ENCODE data around the gene PAH.

- TF ChIP-seq RAD21 (IDR thresholded peaks at IDR 0.05; ENCODE audit: low read length) = no peak
- no peak for TF ChIP-seq ELF1 (IDR thresholded peaks at IDR 0.05)
- no peak for TF ChIP-seq NRF1 (IDR thresholded peaks at IDR 0.05; ENCODE audit: low read depth, low read length)
- no peak for TF ChIP-seq REST (IDR thresholded peaks at IDR 0.05; ENCODE audit: low read depth, low read length)
- no peak for TF ChIP-seq GABPA (IDR thresholded peaks at IDR 0.05; ENCODE audit: low read depth)
- TF ChIP-seq CTCF (IDR thresholded peaks at IDR 0.05) = no peak
- no peak for TF ChIP-seq TEAD4 (IDR thresholded peaks at IDR 0.05; ENCODE audit: borderline replicate concordance, insufficient read depth)
- no peak for TF ChIP-seq SIN3A (IDR thresholded peaks at IDR 0.05; ENCODE audit: borderline replicate concordance, low read depth, low read length)
- no peak for TF ChIP-seq EP300 (IDR thresholded peaks at IDR 0.05; ENCODE audit: borderline replicate concordance in 1 of 2, low read depth in 1 of 2, low read length in 1 of 2)
- no peak for TF ChIP-seq TCF12 (IDR thresholded peaks at IDR 0.05)
- TF ChIP-seq RCOR1 (IDR thresholded peaks at IDR 0.05; ENCODE audit: low read length) = no peak
- no peak for TF ChIP-seq SMC3 (IDR thresholded peaks at IDR 0.05; ENCODE audit: low read depth, low read length)
- TF ChIP-seq IRF3 (IDR thresholded peaks at IDR 0.05; ENCODE audit: low read depth, low read length) = no peak
Observed at GRCh38 chr12:102903337-102904007, 13.6 kb downstream of the PAH start.

Data from SK-N-SH (cell line).